Kidney epithelial cell (primary cell): ENCODE results near the gene GABRG2. TPM values are rescaled to one million over a fixed set of nuclear protein-coding genes. Genes with fewer than 3 reads are reported as not detected.

ENCODE experiments used
- DNase-seq: peaks from one replicate; pipeline ENCODE4 v3.0.0-alpha.2; 2010; ENCODE audit warnings: low read depth
- H3K27me3 ChIP-seq: 2 replicates; pipeline ENCODE4 v1.6.0; 2011; ENCODE audit warnings: low read length; ENCODE audit not compliant: control insufficient read depth, insufficient read depth
- H3K36me3 ChIP-seq: 2 replicates; pipeline ENCODE4 v1.5.1; 2011; ENCODE audit warnings: low read length; ENCODE audit not compliant: control insufficient read depth, insufficient read depth
- H3K4me3 ChIP-seq: 2 replicates; pipeline ENCODE4 v1.5.1; 2011; ENCODE audit warnings: low read depth, mild to moderate bottlenecking, control low read depth, low read length
- total RNA-seq: library from RNA; depleted of rRNA; stranded (reverse); fragments of >200 nt; gene quantifications from 2 replicates; pipeline ENCODE4 v1.2.3, GENCODE V29; 2015
- TF ChIP-seq, protein P1 (sequence below): IDR thresholded peaks from 2 replicates; pipeline ENCODE4 v1.5.1; 2011; ENCODE audit warnings: mild to moderate bottlenecking, moderate library complexity, low read length, control low read depth, inconsistent platforms; ENCODE audit not compliant: insufficient read depth, poor library complexity, severe bottlenecking

Gene GABRG2
- total RNA-seq, 1 donor from 2014 or later, result not detected

DNA sequence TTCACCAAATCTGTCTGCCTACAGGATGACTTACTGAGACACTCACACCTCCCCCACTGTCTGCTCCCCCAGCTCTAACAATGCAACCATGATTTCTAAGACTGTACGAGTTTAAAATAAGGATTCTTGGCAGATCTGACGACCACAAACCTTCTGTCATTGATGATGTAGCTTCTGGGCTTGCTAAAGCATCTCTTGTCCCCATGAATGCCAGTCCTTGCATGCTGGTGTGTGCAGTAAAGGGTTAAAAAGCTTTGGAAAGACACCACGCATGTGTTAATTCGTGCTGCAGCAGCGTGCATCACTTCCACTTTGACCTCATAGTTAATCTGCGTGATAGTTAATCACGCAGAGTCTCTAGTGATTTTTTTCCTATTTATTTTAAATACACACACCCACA is 411 bp upstream of the GABRG2 start:
- no peaks in the 10 kb centered on the region for H3K27me3 ChIP-seq
- H3K36me3 ChIP-seq, result no peaks in the 10 kb centered on the region
- TF ChIP-seq, protein P1, sequence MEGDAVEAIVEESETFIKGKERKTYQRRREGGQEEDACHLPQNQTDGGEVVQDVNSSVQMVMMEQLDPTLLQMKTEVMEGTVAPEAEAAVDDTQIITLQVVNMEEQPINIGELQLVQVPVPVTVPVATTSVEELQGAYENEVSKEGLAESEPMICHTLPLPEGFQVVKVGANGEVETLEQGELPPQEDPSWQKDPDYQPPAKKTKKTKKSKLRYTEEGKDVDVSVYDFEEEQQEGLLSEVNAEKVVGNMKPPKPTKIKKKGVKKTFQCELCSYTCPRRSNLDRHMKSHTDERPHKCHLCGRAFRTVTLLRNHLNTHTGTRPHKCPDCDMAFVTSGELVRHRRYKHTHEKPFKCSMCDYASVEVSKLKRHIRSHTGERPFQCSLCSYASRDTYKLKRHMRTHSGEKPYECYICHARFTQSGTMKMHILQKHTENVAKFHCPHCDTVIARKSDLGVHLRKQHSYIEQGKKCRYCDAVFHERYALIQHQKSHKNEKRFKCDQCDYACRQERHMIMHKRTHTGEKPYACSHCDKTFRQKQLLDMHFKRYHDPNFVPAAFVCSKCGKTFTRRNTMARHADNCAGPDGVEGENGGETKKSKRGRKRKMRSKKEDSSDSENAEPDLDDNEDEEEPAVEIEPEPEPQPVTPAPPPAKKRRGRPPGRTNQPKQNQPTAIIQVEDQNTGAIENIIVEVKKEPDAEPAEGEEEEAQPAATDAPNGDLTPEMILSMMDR, result no peak
- H3K4me3 ChIP-seq, result no peak overlapping the region
- DNase-seq, result no peak

GRCh38 chr5:162068412-162068811 is 839 bp downstream of the GABRG2 start:
- H3K4me3 ChIP-seq, result no peak overlapping the region
- peak; percentile 12 for DNase-seq
- TF ChIP-seq, protein P1, result no peak
- H3K27me3 ChIP-seq, result no peaks in the 10 kb centered on the region
- no peaks in the 10 kb centered on the region for H3K36me3 ChIP-seq

- Histone ChIP-seq H3K36me3 (no peaks in the 10 kb centered on the region), H3K4me3 (no peak overlapping the region), H3K27me3 (no peaks in the 10 kb centered on the region)
- TF ChIP-seq, protein P1, result no peak
- DNase-seq, result no peak
Measured at GRCh38 chr5:162068936-162069335, 1.4 kb downstream of the GABRG2 start.

DNA sequence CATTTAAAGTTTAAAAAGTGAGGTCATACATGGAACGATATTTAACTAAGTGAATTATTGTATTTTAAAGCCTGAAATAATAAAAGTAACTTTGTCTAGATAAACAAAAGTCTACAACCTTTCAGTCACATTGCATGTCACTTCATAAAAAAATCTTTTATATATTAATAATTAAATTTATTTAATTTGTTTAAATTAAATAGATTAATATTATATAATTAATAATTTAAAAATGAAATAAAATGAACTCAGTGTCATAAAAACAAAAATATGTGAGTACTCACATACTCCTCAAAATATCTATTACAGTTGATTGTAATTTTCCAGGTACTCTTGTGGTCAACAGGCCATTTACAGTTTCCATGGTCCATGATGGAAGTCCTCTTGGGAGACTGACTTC is 11.2 kb downstream of the GABRG2 start:
- TF ChIP-seq, protein P1, result no peak
- H3K4me3 ChIP-seq, result no peak overlapping the region
- H3K27me3 ChIP-seq, result no peaks in the 10 kb centered on the region
- no peaks in the 10 kb centered on the region for H3K36me3 ChIP-seq
- no peak for DNase-seq

- no peak overlapping the region for H3K4me3 ChIP-seq
- no peaks in the 10 kb centered on the region for H3K36me3 ChIP-seq
- TF ChIP-seq, protein P1, result no peak
- H3K27me3 ChIP-seq, result no peaks in the 10 kb centered on the region
- DNase-seq, result no peak
Measured at GRCh38 chr5:162091336-162091735, 23.8 kb downstream of the GABRG2 start.

DNA sequence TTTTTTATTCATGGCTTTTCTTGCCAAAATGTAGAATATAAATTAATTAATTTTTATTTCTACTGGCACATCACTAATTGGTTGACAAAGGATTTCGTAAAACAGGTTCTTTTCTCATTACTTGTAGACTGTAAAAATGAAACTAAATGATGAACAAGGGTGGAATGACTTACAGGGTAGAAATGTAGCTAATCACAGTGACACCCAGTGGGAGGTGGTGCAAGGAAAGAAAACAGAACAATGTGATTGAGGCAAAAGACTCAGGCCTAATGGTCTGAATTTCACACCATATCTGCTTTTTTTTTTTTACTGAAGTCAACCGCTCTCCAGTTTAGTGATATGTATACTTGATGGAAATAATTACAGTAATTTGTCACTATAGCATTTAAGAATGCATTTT is 28.9 kb downstream of the GABRG2 start:
- H3K27me3 ChIP-seq, result no peaks in the 10 kb centered on the region
- H3K4me3 ChIP-seq, result no peak overlapping the region
- DNase-seq, result no peak
- H3K36me3 ChIP-seq, result no peaks in the 10 kb centered on the region
- TF ChIP-seq, protein P1, result no peak
